Spleen (tissue), 7 donors: ENCODE data around the gene MIEF2.

Experiments used
- POLR2A ChIP-seq, 3 donors: fragments of 450-650 bp; IDR thresholded peaks; one replicate each; pipeline ENCODE4 v1.5.1; 2017; ENCODE audit warnings: antibody characterized with exemption in 3 of 3, mild to moderate bottlenecking in 1 of 3
- POLR2AphosphoS5 ChIP-seq, 3 donors: sonication (generic); formaldehyde crosslinking; IDR thresholded peaks; one replicate each; pipeline ENCODE4 v1.5.1; 2017; ENCODE audit warnings: antibody characterized with exemption in 3 of 3
- TF ChIP-seq, protein P1 (sequence below), 11 experiments: fragments of 200-600 bp in 7 of 11; fragments of 450-650 bp in 4 of 11; sonication (generic) in 4 of 11; IDR thresholded peaks in 8 of 11; conservative IDR thresholded peaks in 3 of 11; 1 replicate in 7 of 11; 2 replicates in 4 of 11; pipeline versions ENCODE4 v1.4.0 to v1.8.0; 2016 to 2021; ENCODE audit warnings: antibody characterized with exemption in 11 of 11, inconsistent platforms in 4 of 11, mild to moderate bottlenecking in 1 of 11
- donor health status: DM: no; HTN: no; CAD: no; lungs with moderate emphysema.
- donor health status: DM: no; HTN: no; CAD: no.
- donor health status: DM: no; HTN: no; CAD: no.

DNA sequence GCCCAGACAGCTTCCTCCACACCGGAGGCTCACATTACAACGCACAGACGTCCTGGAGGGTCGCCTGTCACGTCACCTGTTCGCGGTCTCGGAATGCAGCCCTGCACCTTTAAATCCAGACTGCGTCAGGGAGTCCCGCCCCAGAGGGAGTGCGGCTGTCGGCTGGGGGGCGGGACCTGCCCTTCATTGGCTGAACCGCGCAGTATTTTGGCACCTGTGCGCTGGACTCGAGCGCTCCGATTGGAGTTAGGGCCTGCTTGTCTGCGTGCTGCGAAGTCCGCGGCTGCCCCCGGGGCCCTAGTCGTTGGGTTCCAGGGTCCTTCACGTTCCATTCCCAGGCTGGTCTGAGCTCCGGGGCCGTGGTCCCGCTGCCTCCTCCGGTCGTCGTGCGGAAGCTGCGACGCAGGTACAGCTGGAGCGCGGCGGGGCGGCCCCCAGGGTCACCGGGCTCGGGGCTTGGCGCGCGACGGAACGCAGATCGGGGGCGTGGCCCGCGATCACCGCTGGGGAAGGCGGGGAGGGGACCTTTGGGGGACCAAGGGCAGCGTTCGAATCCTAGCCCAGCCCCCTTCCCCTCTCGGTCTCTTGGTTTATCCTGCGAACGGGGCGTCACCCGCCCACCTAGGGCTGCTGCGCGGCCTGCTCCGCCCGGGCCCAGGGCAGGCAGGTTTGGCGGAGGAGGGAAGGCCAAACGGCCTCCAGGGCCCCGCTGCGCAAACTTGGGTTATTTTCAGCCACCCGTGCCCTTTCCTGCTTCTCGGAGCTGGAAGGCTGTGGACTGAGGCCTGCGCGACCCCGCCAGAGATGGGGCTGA lies at the start of gene MIEF2:
- TF ChIP-seq POLR2AphosphoS5 (IDR thresholded peaks at IDR 0.05) (peak; percentile 74 to 88 (median 85)), POLR2A (IDR thresholded peaks at IDR 0.05) (no peak)
- TF ChIP-seq, protein P1, sequence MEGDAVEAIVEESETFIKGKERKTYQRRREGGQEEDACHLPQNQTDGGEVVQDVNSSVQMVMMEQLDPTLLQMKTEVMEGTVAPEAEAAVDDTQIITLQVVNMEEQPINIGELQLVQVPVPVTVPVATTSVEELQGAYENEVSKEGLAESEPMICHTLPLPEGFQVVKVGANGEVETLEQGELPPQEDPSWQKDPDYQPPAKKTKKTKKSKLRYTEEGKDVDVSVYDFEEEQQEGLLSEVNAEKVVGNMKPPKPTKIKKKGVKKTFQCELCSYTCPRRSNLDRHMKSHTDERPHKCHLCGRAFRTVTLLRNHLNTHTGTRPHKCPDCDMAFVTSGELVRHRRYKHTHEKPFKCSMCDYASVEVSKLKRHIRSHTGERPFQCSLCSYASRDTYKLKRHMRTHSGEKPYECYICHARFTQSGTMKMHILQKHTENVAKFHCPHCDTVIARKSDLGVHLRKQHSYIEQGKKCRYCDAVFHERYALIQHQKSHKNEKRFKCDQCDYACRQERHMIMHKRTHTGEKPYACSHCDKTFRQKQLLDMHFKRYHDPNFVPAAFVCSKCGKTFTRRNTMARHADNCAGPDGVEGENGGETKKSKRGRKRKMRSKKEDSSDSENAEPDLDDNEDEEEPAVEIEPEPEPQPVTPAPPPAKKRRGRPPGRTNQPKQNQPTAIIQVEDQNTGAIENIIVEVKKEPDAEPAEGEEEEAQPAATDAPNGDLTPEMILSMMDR (IDR thresholded peaks at IDR 0.05 in 8 of 11, conservative IDR thresholded peaks at IDR 0.05 in 3 of 11), result peak in 4 of 11 experiments; percentile 4 to 42 (median 28)
